Activated gamma-delta T cell treated with Interleukin-2 at 50 U/mL for 16 hours (primary cell): ENCODE results near the gene TEX51.

Experiments used
- DNase-seq: peaks from one replicate; pipeline ENCODE4 v3.0.0-alpha.2; 2020

Gene TEX51

GRCh38 chr2:126879348-126880298, 19.1 kb upstream of the TEX51 start:
- DNase-seq, result no peak

GRCh38 chr2:126880324-126880723, 18.4 kb upstream of the TEX51 start:
- DNase-seq, result no peak

- no peak for DNase-seq
Measured at GRCh38 chr2:126880817-126881216, 17.9 kb upstream of the TEX51 start.

- no peak for DNase-seq
Measured at GRCh38 chr2:126881591-126881990, 17.1 kb upstream of the TEX51 start.

- DNase-seq, result no peak
Measured at GRCh38 chr2:126882181-126882580, 16.5 kb upstream of the TEX51 start.

GRCh38 chr2:126882736-126883665, 15.7 kb upstream of the TEX51 start:
- DNase-seq, result no peak

- DNase-seq, result no peak
Measured at GRCh38 chr2:126883666-126884040, 15.0 kb upstream of the TEX51 start.

GRCh38 chr2:126884861-126885750, 13.6 kb upstream of the TEX51 start:
- DNase-seq, result no peak

GRCh38 chr2:126885751-126886210, 12.9 kb upstream of the TEX51 start:
- DNase-seq, result no peak

GRCh38 chr2:126886211-126886915, 12.3 kb upstream of the TEX51 start:
- DNase-seq, result peak; percentile 48

GRCh38 chr2:126886916-126887280, 11.8 kb upstream of the TEX51 start:
- no peak for DNase-seq

- DNase-seq, result no peak
Measured at GRCh38 chr2:126887506-126887905, 11.2 kb upstream of the TEX51 start.

GRCh38 chr2:126888046-126888445, 10.6 kb upstream of the TEX51 start:
- DNase-seq, result no peak

GRCh38 chr2:126889071-126889470, 9.6 kb upstream of the TEX51 start:
- DNase-seq, result no peak

GRCh38 chr2:126889496-126890135, 9.1 kb upstream of the TEX51 start:
- DNase-seq, result no peak

GRCh38 chr2:126890136-126890510, 8.6 kb upstream of the TEX51 start:
- no peak for DNase-seq

- DNase-seq, result no peak
Measured at GRCh38 chr2:126890551-126891450, 7.9 kb upstream of the TEX51 start.

- DNase-seq, result no peak
Measured at GRCh38 chr2:126891681-126892500, 6.8 kb upstream of the TEX51 start.

GRCh38 chr2:126893153-126893552, 5.5 kb upstream of the TEX51 start:
- no peak for DNase-seq
